Tibial nerve (tissue), 4 donors: Measurements from ENCODE around the gene SERPINB4. TPM values are rescaled to one million over a fixed set of nuclear protein-coding genes. Genes with fewer than 3 reads are reported as not detected.

Experiments used
- DNase-seq, 2 donors: peaks; one replicate each; pipeline ENCODE4 v3.0.0-alpha.2; 2019; ENCODE audit warnings: low spot score in 2 of 2
- H3K27ac ChIP-seq, 4 donors: fragments of 200-600 bp; sonication (generic) in 3 of 4; one replicate each; pipeline ENCODE4 v1.5.1; 2017 to 2019; ENCODE audit warnings: mild to moderate bottlenecking in 1 of 4
- H3K27me3 ChIP-seq, 2 donors: fragments of 200-600 bp; sonication (generic) in 1 of 2; one replicate each; pipeline versions ENCODE4 v1.5.1 to v1.6.0; 2017 to 2019
- H3K36me3 ChIP-seq, 3 donors: fragments of 200-600 bp; sonication (generic); one replicate each; pipeline ENCODE4 v1.5.1; 2018 to 2019
- H3K4me1 ChIP-seq, 4 donors: fragments of 200-600 bp; sonication (generic) in 3 of 4; one replicate each; pipeline ENCODE4 v1.5.1; 2017 to 2019
- H3K4me3 ChIP-seq, 4 donors: fragments of 200-600 bp; sonication (generic) in 3 of 4; one replicate each; pipeline ENCODE4 v1.5.1; 2017 to 2019; ENCODE audit warnings: mild to moderate bottlenecking in 1 of 4, moderate library complexity in 1 of 4
- H3K9me3 ChIP-seq, 4 donors: fragments of 200-600 bp; sonication (generic) in 3 of 4; one replicate each; pipeline ENCODE4 v1.5.1; 2017 to 2019
- CTCF ChIP-seq, 5 experiments: fragments of 200-600 bp in 3 of 5; fragments of 450-650 bp in 2 of 5; sonication (generic) in 3 of 5; IDR thresholded peaks; one replicate each; pipeline ENCODE4 v1.5.1; 2016 to 2019; ENCODE audit warnings: antibody characterized with exemption in 5 of 5, mild to moderate bottlenecking in 3 of 5, moderate library complexity in 2 of 5
- EP300 ChIP-seq, 2 donors: sonication (generic); formaldehyde crosslinking; IDR thresholded peaks; one replicate each; pipeline ENCODE4 v1.6.1; 2017; ENCODE audit warnings: antibody characterized with exemption in 2 of 2, mild to moderate bottlenecking in 1 of 2
- POLR2A ChIP-seq, 2 donors: fragments of 450-650 bp; IDR thresholded peaks; one replicate each; pipeline ENCODE4 v1.6.1; 2017; ENCODE audit warnings: antibody characterized with exemption in 2 of 2, mild to moderate bottlenecking in 2 of 2, moderate library complexity in 2 of 2
- WGBS, 2 donors: methylation state at CpG; one replicate each; pipeline ENCODE4 v1.1.5; 2018; 5-methylcytosine and 5-hydroxymethylcytosine counted together
- total RNA-seq, 4 donors: library from RNA; depleted of rRNA; stranded (reverse); fragments of >200 nt; gene quantifications; one replicate each; pipeline ENCODE4 v1.1.0, GENCODE V29; 2016

The SERPINB4 gene
- total RNA-seq, 4 donors from 2014 or later, result not detected

GRCh38 chr18:63681449-63682340 lies 37.6 kb upstream of the SERPINB4 start:
- DNase-seq, result no peak
- H3K4me1 ChIP-seq, result peaks cover 0 to 5% (median 0%) of the 10 kb centered on the region in 4 donors
- no peaks in the 10 kb centered on the region for H3K9me3 ChIP-seq
- no peaks in the 10 kb centered on the region for H3K27me3 ChIP-seq
- no peak overlapping the region for H3K27ac ChIP-seq
- TF ChIP-seq CTCF (IDR thresholded peaks at IDR 0.05) (no peak), EP300 (IDR thresholded peaks at IDR 0.05) (no peak), POLR2A (IDR thresholded peaks at IDR 0.05) (no peak)
- WGBS, 2 donors, result 95 to 96% methylated on average over 2 of the region's 2 CpGs
- no peak overlapping the region for H3K4me3 ChIP-seq
- no peaks in the 10 kb centered on the region for H3K36me3 ChIP-seq

GRCh38 chr18:63679820-63680606 lies 36.0 kb upstream of the SERPINB4 start:
- Histone ChIP-seq H3K36me3 (no peaks in the 10 kb centered on the region), H3K9me3 (no peaks in the 10 kb centered on the region), H3K27ac (no peak overlapping the region), H3K4me3 (no peak overlapping the region), H3K4me1 (peaks cover 0 to 5% (median 0%) of the 10 kb centered on the region in 4 donors), H3K27me3 (no peaks in the 10 kb centered on the region)
- 75 to 86% methylated on average over 5 of the region's 5 CpGs for WGBS, 2 donors
- DNase-seq, result no peak
- TF ChIP-seq EP300 (IDR thresholded peaks at IDR 0.05) (no peak), CTCF (IDR thresholded peaks at IDR 0.05) (no peak), POLR2A (IDR thresholded peaks at IDR 0.05) (no peak)

GRCh38 chr18:63677500-63678225 lies 33.6 kb upstream of the SERPINB4 start:
- TF ChIP-seq EP300 (IDR thresholded peaks at IDR 0.05) (no peak), POLR2A (IDR thresholded peaks at IDR 0.05) (no peak), CTCF (IDR thresholded peaks at IDR 0.05) (no peak)
- no peaks in the 10 kb centered on the region for H3K36me3 ChIP-seq

GRCh38 chr18:63676526-63677323 lies 32.7 kb upstream of the SERPINB4 start:
- no peak overlapping the region for H3K4me3 ChIP-seq
- no peaks in the 10 kb centered on the region for H3K27me3 ChIP-seq
- DNase-seq, result no peak
- TF ChIP-seq CTCF (IDR thresholded peaks at IDR 0.05) (no peak), EP300 (IDR thresholded peaks at IDR 0.05) (no peak), POLR2A (IDR thresholded peaks at IDR 0.05) (no peak)
- H3K27ac ChIP-seq, result no peak overlapping the region
- H3K36me3 ChIP-seq, result no peaks in the 10 kb centered on the region
- H3K4me1 ChIP-seq, result no peaks in the 10 kb centered on the region
- H3K9me3 ChIP-seq, result no peaks in the 10 kb centered on the region
- WGBS, 2 donors, result 34 to 44% methylated on average over 5 of the region's 5 CpGs

More at GRCh38 chr18:63677500-63678225, 33.6 kb upstream of the SERPINB4 start:
- 43 to 46% methylated on average over 5 of the region's 5 CpGs for WGBS, 2 donors
- DNase-seq, result no peak
- H3K9me3 ChIP-seq, result no peaks in the 10 kb centered on the region
- H3K27me3 ChIP-seq, result no peaks in the 10 kb centered on the region
- no peak overlapping the region for H3K4me3 ChIP-seq
- H3K27ac ChIP-seq, result no peak overlapping the region
- no peaks in the 10 kb centered on the region for H3K4me1 ChIP-seq
